ENCODE results near the gene FBXO36. TPM values are rescaled to one million over a fixed set of nuclear protein-coding genes. Genes with fewer than 3 reads are reported as not detected.

The FBXO36 gene
- total RNA-seq, 2 donors from 2014 or later, result 6.7 to 13.3 TPM

- H3K36me3 Mint-ChIP-seq (ENCODE audit: low read depth), result peaks cover 25% of the 10 kb centered on the region
- Histone ChIP-seq H3K27me3 (ENCODE audit: control insufficient read depth, insufficient read depth, low read length, poor library complexity, severe bottlenecking) (no peaks in the 10 kb centered on the region), H3K4me1 (ENCODE audit: control insufficient read depth, insufficient read depth, low read length) (peaks cover 5% of the 10 kb centered on the region), H3K27ac (ENCODE audit: low read depth, low read length) (peak overlapping the region; percentile 9), H3K9ac (ENCODE audit: extremely low read depth, low read length, poor library complexity, severe bottlenecking) (no peak overlapping the region), H3K36me3 (ENCODE audit: control insufficient read depth, insufficient read depth, low read length) (peaks cover 51% of the 10 kb centered on the region), H3K9me3 (ENCODE audit: control insufficient read depth, low read length) (no peaks in the 10 kb centered on the region), H3K4me3 (ENCODE audit: low read length) (no peak overlapping the region)
- DNase-seq, result no peak
- no peak overlapping the region for H3K27ac Mint-ChIP-seq
- no peaks in the 10 kb centered on the region for H3K9me3 Mint-ChIP-seq
- no peak for TF ChIP-seq CTCF (conservative IDR thresholded peaks at IDR 0.05)
- no peaks in the 10 kb centered on the region for H3K27me3 Mint-ChIP-seq (ENCODE audit: insufficient read depth)
- no peak overlapping the region for H3K4me3 Mint-ChIP-seq
- WGBS, 2 experiments (ENCODE audit: insufficient coverage in 1 of 2, insufficient read length in 1 of 2), result 65 to 81% methylated on average over 3 of the region's 3 CpGs
- peaks cover 29% of the 10 kb centered on the region for H3K4me1 Mint-ChIP-seq
Observed at GRCh38 chr2:229903037-229903436, 19.3 kb upstream of the FBXO36 start.

GRCh38 chr2:229905601-229906000 is 16.7 kb upstream of the FBXO36 start:
- H3K27me3 Mint-ChIP-seq (ENCODE audit: insufficient read depth), result no peaks in the 10 kb centered on the region
- peaks cover 15% of the 10 kb centered on the region for H3K4me1 Mint-ChIP-seq
- no peaks in the 10 kb centered on the region for H3K9me3 Mint-ChIP-seq
- Histone ChIP-seq H3K9me3 (ENCODE audit: control insufficient read depth, low read length) (no peaks in the 10 kb centered on the region), H3K4me3 (ENCODE audit: low read length) (no peak overlapping the region), H3K36me3 (ENCODE audit: control insufficient read depth, insufficient read depth, low read length) (peaks cover 51% of the 10 kb centered on the region), H3K27ac (ENCODE audit: low read depth, low read length) (no peak overlapping the region), H3K27me3 (ENCODE audit: control insufficient read depth, insufficient read depth, low read length, poor library complexity, severe bottlenecking) (no peaks in the 10 kb centered on the region), H3K9ac (ENCODE audit: extremely low read depth, low read length, poor library complexity, severe bottlenecking) (no peak overlapping the region), H3K4me1 (ENCODE audit: control insufficient read depth, insufficient read depth, low read length) (no peaks in the 10 kb centered on the region)
- no peak overlapping the region for H3K4me3 Mint-ChIP-seq
- no peak for DNase-seq
- H3K36me3 Mint-ChIP-seq (ENCODE audit: low read depth), result peaks cover 28% of the 10 kb centered on the region
- H3K27ac Mint-ChIP-seq, result peak overlapping the region; percentile 61
- WGBS, 2 experiments (ENCODE audit: insufficient coverage in 1 of 2, insufficient read length in 1 of 2), result 97% methylated on average over 2 of the region's 2 CpGs; no CpG with 5 or more reads in 1 of the 2 experiments
- TF ChIP-seq CTCF (conservative IDR thresholded peaks at IDR 0.05), result no peak

- no peak for DNase-seq
- no peaks in the 10 kb centered on the region for H3K9me3 ChIP-seq (ENCODE audit: control insufficient read depth, low read length)
- no peaks in the 10 kb centered on the region for H3K4me1 ChIP-seq (ENCODE audit: control insufficient read depth, insufficient read depth, low read length)
- 97 to 100% methylated on average over 1 to 2 of the region's 2 CpGs for WGBS, 2 experiments (ENCODE audit: insufficient coverage in 1 of 2, insufficient read length in 1 of 2)
- H3K4me3 Mint-ChIP-seq, result no peak overlapping the region
- H3K36me3 ChIP-seq (ENCODE audit: control insufficient read depth, insufficient read depth, low read length), result peaks cover 38% of the 10 kb centered on the region
- no peaks in the 10 kb centered on the region for H3K27me3 Mint-ChIP-seq (ENCODE audit: insufficient read depth)
- no peak overlapping the region for H3K4me3 ChIP-seq (ENCODE audit: low read length)
- H3K27me3 ChIP-seq (ENCODE audit: control insufficient read depth, insufficient read depth, low read length, poor library complexity, severe bottlenecking), result no peaks in the 10 kb centered on the region
- no peak for TF ChIP-seq CTCF (conservative IDR thresholded peaks at IDR 0.05)
- no peaks in the 10 kb centered on the region for H3K9me3 Mint-ChIP-seq
- no peak overlapping the region for H3K27ac ChIP-seq (ENCODE audit: low read depth, low read length)
- no peak overlapping the region for H3K27ac Mint-ChIP-seq
- peaks cover 25% of the 10 kb centered on the region for H3K4me1 Mint-ChIP-seq
- H3K9ac ChIP-seq (ENCODE audit: extremely low read depth, low read length, poor library complexity, severe bottlenecking), result no peak overlapping the region
- peaks cover 22% of the 10 kb centered on the region for H3K36me3 Mint-ChIP-seq (ENCODE audit: low read depth)
Observed at GRCh38 chr2:229909090-229909489, 13.2 kb upstream of the FBXO36 start.
